Measurements from ENCODE around the gene RAP2B. TPM values are rescaled to one million over a fixed set of nuclear protein-coding genes. Genes with fewer than 3 reads are reported as not detected.

The RAP2B gene
- total RNA-seq, 1 donor from 2014 or later: 12.0 TPM

GRCh38 chr3:153216928-153217327 lies 54.9 kb downstream of the RAP2B start:
- Histone ChIP-seq H3K9me3 (ENCODE audit: control insufficient read depth in 3 of 3, low read length in 3 of 3) (no peaks in the 10 kb centered on the region), H3K9ac (ENCODE audit: low read depth in 1 of 3, low read length in 3 of 3) (no peak overlapping the region), H3K36me3 (ENCODE audit: control insufficient read depth in 3 of 3, insufficient read depth in 3 of 3, low read length in 3 of 3) (no peaks in the 10 kb centered on the region), H3K4me3 (ENCODE audit: low read length in 3 of 3) (no peak overlapping the region), H3K27me3 (ENCODE audit: control insufficient read depth in 3 of 3, insufficient read depth in 3 of 3, low read length in 3 of 3) (no peaks in the 10 kb centered on the region), H3K27ac (ENCODE audit: low read depth, low read length) (no peak overlapping the region), H3K4me1 (ENCODE audit: control insufficient read depth in 3 of 3, insufficient read depth in 3 of 3, low read length in 3 of 3) (peaks cover 0 to 2% (median 0%) of the 10 kb centered on the region in 3 donors)

- H3K36me3 ChIP-seq (ENCODE audit: control insufficient read depth in 3 of 3, insufficient read depth in 3 of 3, low read length in 3 of 3): no peaks in the 10 kb centered on the region
- no peak overlapping the region for H3K9ac ChIP-seq (ENCODE audit: low read depth in 1 of 3, low read length in 3 of 3)
Measured at GRCh38 chr3:153219146-153219545, 57.1 kb downstream of the RAP2B start.

More at GRCh38 chr3:153219146-153219545, 57.1 kb downstream of the RAP2B start:
- H3K4me3 ChIP-seq (ENCODE audit: low read length in 3 of 3): no peak overlapping the region
- H3K27me3 ChIP-seq (ENCODE audit: control insufficient read depth in 3 of 3, insufficient read depth in 3 of 3, low read length in 3 of 3): no peaks in the 10 kb centered on the region
- no peak overlapping the region for H3K27ac ChIP-seq (ENCODE audit: low read depth, low read length)
- no peaks in the 10 kb centered on the region for H3K9me3 ChIP-seq (ENCODE audit: control insufficient read depth in 3 of 3, low read length in 3 of 3)
- H3K4me1 ChIP-seq (ENCODE audit: control insufficient read depth in 3 of 3, insufficient read depth in 3 of 3, low read length in 3 of 3): peaks cover 0 to 2% (median 0%) of the 10 kb centered on the region in 3 donors

Measured in skeletal muscle tissue (tissue), 4 donors.